Activated CD8-positive, alpha-beta memory T cell treated with anti-CD3 and anti-CD28 coated beads for 24 hours (primary cell): ENCODE measurements around the gene PRDM5.

Experiments used
- DNase-seq: peaks from one replicate; pipeline ENCODE4 v3.0.0-alpha.2; 2020

Gene PRDM5

DNA sequence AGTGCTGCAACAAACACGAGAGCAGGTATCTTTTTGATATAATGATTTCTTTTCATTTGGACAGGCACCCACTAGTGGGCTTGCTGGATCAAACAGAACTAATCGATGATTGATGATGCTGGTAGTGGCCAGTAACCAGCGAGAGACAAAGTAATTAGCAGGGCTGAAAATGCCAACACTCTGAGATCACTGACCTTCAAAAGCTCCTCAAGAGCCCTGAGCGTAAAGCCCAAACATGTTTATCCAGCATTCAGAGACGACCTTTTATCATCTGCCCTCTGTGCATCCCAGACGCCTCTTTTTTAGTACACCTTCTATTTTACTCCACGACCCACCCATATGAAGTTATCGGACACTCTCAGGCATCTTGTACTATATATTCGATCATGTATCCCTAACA lies 186.2 kb downstream of the PRDM5 start:
- DNase-seq, result no peak

GRCh38 chr4:120733968-120734367 lies 188.6 kb downstream of the PRDM5 start:
- DNase-seq, result no peak

DNA sequence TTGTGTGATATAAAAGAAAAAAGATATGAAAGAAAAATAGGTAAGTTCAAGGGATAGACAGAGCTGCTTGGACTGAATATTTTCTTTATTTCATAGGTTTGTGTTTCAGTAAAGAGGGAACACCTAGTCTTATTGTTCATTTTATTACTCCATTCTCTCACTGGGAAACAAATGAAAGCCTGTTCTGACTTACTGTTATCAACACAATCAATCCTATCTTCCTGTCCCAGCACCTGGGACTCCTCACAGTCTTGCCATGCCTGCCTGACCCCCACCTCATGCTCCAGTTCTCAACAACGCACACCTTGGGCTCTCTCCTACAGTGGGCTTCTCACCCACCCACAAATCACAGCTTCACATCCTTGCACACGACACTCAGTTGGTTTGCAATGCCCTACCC lies 189.5 kb downstream of the PRDM5 start:
- DNase-seq, result no peak

GRCh38 chr4:120731561-120731960 lies 191.0 kb downstream of the PRDM5 start:
- DNase-seq, result no peak

DNA sequence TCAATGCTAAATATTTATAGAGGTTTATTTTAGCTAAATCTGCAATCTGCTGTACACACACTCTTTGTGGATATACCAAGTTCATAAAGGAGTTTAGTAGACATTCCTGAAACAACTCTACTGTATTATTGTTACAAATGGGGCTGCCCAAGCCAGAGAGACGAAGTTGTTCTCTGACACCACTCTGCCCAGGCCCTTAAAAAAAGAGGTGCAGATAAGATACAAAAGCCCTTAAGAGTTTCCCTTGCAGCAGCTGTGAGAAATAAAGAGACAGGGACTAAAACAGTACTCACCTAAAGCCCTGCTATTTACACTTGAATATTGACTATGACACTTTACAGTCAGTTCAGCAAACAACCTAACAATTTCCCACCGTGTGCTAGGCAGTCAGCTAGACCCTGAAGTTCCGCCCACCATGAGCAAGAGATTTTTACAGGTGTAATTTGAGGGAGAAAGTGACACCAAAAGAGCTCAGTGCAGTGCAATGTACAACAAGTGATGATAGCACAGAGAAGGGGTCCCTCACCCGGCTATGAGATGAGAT lies 191.7 kb downstream of the PRDM5 start:
- DNase-seq, result no peak

- no peak for DNase-seq
Observed at GRCh38 chr4:120728892-120729675, 193.4 kb downstream of the PRDM5 start.

GRCh38 chr4:120725639-120726580 lies 196.6 kb downstream of the PRDM5 start:
- no peak for DNase-seq

DNA sequence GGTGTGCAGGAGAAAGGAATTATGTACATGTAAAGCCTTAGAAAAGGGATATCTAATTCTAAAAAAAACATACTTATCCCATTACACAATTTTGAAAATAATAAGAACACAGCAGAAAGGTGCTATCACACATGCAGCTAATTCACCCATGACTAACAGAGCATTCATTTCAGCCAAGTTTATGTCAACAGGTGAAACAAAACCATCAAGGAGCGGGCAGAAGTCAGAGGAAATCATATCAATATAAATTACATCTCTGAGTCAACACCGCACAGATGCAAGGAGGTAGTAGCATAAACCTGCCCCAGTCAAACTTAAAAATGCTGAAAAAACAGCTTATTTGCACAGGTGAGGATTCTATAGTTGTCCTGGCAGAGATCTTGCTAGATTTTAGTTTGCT lies 197.9 kb downstream of the PRDM5 start:
- no peak for DNase-seq

GRCh38 chr4:120723986-120724385 lies 198.5 kb downstream of the PRDM5 start:
- no peak for DNase-seq

DNA sequence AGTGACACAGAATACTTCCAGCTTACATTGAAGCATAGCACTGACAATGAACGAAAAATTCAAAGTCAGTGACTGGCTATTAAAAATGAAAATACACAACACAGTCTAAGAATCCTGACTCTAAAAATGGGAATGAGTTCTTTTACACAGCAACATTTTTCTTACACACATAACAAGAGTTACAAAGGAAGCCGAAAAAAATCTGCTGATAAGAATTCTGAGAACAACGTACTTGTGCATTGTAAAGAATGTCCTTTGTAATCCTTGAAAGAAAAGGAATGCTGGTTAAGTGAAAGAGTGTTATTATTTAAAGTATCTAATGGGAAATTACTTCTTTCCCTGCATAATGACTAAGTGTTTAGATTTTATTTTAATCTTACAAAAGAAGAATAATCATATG lies 199.4 kb downstream of the PRDM5 start:
- no peak for DNase-seq

DNA sequence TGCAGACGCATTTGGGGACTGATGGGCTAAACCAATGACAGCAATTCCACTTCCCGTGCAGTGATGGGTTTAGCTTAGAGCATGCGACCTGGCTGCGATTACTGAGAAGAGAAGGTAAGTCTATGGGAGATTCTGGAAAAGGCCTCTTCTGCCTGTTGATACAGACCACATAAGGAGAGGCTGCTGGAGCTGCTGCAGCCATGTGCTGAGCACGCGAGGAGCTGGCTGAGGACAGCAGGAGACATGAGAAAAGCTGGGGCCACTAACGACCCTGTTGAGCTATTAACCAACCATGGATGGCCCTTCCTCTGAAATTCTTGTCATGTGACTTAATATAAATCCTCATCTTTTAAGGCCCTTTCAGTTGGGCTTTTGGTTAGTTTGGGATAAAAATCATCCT lies 199.9 kb downstream of the PRDM5 start:
- no peak for DNase-seq

DNA sequence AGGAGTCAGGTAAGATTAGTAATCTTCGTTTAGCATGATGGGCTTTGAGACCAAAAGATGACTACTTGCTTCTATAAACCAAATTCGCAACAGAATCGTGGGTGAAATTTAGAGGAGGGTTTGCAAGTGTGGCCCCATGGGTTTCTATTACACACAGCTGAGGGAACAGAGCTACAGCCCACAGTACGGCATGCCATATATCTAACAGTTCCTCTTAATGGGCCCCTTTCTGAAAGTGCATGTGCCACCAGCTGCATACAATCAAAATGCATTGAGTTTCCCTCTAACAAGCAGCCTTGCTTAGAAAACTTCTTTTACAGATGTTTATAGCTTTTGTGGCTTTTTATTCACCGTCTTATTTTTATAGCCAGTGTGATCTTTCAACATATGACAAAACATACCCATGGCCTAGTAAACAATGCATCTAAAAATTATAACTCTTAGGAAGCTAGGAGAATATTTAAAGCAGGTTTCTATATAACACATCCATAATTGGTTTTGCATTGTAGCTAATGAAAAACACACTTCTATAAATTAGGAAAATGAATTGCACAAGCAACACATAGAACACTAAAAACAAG lies 202.1 kb downstream of the PRDM5 start:
- no peak for DNase-seq

- peak; percentile 59 for DNase-seq
Observed at GRCh38 chr4:120718979-120719566, 203.5 kb downstream of the PRDM5 start.

DNA sequence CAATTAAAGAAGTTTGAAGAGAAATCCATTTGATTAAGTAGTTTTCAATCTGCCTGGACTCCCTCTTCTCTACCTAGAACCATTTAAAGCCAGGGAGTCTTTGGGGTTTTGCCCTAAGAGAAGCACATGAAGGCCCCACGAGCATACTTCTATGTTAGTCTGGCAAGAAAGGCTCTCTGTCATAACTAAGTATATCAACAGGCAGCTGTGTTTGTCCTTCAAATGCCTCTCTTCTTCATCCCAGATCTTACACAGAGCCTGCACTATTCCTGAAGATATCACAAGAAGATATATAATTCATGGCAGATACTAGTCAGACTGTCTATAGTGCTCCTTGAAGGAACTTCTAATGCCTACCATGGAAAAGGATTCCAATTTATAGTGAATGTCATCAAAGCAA lies 206.2 kb downstream of the PRDM5 start:
- no peak for DNase-seq

- DNase-seq, result no peak
Observed at GRCh38 chr4:120714417-120715010, 208.0 kb downstream of the PRDM5 start.

- DNase-seq, result no peak
Observed at GRCh38 chr4:120709991-120710390, 212.5 kb downstream of the PRDM5 start.

- DNase-seq, result no peak
Observed at GRCh38 chr4:120704538-120704937, 218.0 kb downstream of the PRDM5 start.

DNA sequence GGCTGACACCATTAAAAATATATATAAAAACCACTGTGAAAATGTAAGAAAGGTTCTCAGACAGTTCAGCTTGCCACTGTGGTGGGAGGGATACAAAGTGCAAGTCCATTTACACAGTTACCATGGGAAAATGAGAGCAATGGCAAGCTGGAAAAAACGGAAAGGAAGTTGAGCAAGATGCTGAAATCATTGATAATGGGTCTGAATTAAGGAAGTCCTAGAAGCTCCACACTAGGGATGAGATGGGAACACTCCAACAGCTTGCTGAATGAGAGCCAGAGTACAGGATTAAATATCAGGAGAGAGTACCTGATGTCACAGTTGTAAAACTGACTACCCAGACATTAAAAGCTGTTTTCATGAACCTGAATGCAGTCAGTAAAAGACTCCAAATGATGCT lies 218.6 kb downstream of the PRDM5 start:
- no peak for DNase-seq

- DNase-seq, result no peak
Observed at GRCh38 chr4:120699354-120699753, 223.2 kb downstream of the PRDM5 start.

DNA sequence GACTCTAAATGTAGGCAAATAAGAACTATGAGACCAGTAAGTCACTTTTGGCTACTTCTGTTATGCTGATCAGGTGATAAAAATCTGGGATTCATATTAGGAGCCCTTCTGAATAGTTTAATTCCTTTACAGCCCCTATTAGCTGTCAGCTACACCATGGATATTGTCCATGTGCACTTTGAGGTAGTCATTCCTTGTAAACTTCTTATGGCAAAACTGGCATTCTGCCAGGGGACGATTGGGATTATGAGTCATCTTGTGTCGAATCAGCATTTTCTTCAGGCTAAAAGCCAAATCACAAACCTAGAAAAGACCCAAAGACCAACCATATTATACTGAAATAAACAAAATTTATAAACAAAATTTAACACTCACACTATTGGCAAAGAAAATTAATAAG lies 227.6 kb downstream of the PRDM5 start:
- DNase-seq, result no peak

- DNase-seq, result no peak
Observed at GRCh38 chr4:120693816-120694215, 228.7 kb downstream of the PRDM5 start.

DNA sequence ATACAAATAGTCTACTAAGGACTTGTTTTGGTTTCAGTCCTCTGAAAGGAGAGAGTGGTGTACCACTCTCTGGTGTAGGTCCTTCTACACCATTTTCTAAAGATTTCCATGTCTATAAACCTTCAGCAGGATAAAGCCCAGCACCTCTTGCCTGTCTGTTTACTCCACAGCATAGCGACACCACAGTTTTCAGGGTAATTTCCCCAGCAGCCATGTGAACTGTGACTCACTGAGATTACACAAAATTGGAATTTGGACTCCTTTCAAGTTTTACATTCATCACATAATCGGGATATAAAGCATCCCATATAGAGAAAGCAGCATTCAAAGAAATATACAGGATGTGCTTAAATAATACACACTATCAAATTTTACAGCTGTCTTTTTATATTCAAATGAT lies 229.6 kb downstream of the PRDM5 start:
- DNase-seq, result no peak

GRCh38 chr4:120691536-120691935 lies 231.0 kb downstream of the PRDM5 start:
- DNase-seq, result no peak
